Measurements from ENCODE around the gene PAF1. TPM values are rescaled to one million over a fixed set of nuclear protein-coding genes. Genes with fewer than 3 reads are reported as not detected.

Gene PAF1
- total RNA-seq, 4 donors from 2014 or later, result 22.2 to 47.3 (median 37.7) TPM

DNA sequence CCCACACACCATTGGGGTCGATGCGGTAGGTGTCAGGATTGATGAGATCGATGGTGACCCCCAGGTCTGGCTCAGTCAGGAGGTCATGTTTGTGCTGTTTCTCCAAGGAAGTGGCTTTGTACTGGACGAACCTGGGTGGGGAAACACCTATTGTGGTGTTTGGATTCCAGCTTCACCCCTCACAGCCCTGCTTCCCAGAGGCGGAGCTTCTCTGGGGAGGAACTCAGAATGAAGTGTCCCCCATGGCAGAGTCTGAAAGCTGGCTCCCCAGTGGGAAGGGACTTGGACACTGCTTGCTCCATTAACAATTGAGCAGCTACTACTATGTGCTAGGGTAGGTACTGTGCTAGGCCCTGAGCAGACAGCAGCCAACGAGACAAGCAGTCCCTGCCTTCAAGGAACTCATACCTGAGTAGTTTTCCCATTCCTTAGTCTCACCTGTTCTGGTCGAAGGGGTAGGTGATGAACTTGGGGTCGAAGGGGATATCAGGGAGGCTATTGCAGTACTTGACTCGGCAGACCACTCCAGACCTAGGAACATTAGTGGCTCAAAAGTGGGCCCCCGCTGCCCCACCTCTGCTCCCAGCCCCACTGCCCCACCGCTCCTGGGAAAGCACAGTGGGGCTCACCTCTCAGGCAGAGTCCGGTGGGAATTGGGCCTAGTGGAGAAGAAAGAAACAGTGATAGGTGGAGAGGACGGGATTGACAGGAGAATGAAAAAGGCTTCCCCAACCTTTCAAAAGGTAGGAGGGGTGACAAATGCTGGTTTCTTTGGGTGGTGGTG lies 1.1 kb downstream of the PAF1 start:
- Histone ChIP-seq H3K4me3 (peak overlapping the region; percentile 56 to 88 (median 77)), H3K27ac (peak overlapping the region; percentile 85 to 100 (median 94)), H3K36me3 (peaks cover 0 to 62% (median 0%) of the 10 kb centered on the region in 3 donors), H3K9me3 (no peaks in the 10 kb centered on the region), H3K4me1 (peaks cover 0 to 20% (median 8%) of the 10 kb centered on the region in 4 donors), H3K27me3 (no peaks in the 10 kb centered on the region)
- DNase-seq, result no peak
- TF ChIP-seq, protein P1, sequence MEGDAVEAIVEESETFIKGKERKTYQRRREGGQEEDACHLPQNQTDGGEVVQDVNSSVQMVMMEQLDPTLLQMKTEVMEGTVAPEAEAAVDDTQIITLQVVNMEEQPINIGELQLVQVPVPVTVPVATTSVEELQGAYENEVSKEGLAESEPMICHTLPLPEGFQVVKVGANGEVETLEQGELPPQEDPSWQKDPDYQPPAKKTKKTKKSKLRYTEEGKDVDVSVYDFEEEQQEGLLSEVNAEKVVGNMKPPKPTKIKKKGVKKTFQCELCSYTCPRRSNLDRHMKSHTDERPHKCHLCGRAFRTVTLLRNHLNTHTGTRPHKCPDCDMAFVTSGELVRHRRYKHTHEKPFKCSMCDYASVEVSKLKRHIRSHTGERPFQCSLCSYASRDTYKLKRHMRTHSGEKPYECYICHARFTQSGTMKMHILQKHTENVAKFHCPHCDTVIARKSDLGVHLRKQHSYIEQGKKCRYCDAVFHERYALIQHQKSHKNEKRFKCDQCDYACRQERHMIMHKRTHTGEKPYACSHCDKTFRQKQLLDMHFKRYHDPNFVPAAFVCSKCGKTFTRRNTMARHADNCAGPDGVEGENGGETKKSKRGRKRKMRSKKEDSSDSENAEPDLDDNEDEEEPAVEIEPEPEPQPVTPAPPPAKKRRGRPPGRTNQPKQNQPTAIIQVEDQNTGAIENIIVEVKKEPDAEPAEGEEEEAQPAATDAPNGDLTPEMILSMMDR (IDR thresholded peaks at IDR 0.05), result no peak
- TF ChIP-seq POLR2A (IDR thresholded peaks at IDR 0.05), result no peak

DNA sequence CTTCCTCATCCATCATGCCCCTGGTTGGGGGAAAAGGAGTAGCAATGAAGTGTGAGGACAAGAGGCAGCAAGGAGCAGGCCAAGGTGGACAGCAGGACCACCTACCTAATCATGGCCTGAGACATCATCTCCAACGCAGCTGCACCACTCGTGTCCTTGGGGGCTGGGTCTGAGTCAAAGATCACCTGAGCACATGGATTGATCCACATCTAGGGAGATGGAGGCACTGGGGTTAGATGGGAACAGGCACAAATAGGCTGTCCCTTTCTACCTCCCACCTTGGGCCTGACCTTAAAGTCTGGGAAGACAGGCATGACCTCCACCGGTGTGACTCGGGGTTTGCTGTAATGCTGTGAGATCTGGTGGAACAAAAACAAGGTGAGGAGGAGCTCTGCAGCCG lies 2.2 kb downstream of the PAF1 start:
- Histone ChIP-seq H3K36me3 (peaks cover 0 to 61% (median 0%) of the 10 kb centered on the region in 3 donors), H3K4me3 (no peak overlapping the region), H3K27ac (no peak overlapping the region), H3K4me1 (peaks cover 0 to 20% (median 8%) of the 10 kb centered on the region in 4 donors), H3K27me3 (no peaks in the 10 kb centered on the region), H3K9me3 (no peaks in the 10 kb centered on the region)
- DNase-seq, result no peak
- TF ChIP-seq, protein P1 (IDR thresholded peaks at IDR 0.05), result no peak
- TF ChIP-seq POLR2A (IDR thresholded peaks at IDR 0.05), result no peak

DNA sequence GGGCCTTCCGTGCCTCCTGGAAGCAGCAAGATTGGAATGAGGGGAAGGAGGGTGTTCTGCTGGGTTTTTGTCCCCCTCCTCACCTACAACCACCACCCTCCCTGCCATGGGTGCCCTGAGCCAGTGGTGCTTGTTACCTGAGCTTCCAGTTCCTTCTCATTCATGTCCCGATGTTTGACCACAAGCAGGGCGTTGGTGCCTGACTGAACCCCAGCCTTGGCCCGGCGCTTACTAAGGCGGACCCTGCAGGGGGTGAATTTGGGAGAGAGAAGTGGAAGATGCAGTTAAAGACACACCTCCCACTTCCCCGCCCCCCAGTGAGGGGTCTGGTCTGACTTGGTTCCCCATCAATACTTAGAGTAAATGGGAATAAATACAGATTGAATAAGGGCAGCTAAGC lies 4.3 kb downstream of the PAF1 start:
- Histone ChIP-seq H3K4me1 (peaks cover 0 to 9% (median 4%) of the 10 kb centered on the region in 4 donors), H3K4me3 (no peak overlapping the region), H3K27ac (no peak overlapping the region), H3K9me3 (no peaks in the 10 kb centered on the region), H3K36me3 (peaks cover 0 to 68% (median 0%) of the 10 kb centered on the region in 3 donors), H3K27me3 (no peaks in the 10 kb centered on the region)
- DNase-seq, result no peak
- no peak for TF ChIP-seq POLR2A (IDR thresholded peaks at IDR 0.05)
- TF ChIP-seq, protein P1 (IDR thresholded peaks at IDR 0.05), result no peak

DNA sequence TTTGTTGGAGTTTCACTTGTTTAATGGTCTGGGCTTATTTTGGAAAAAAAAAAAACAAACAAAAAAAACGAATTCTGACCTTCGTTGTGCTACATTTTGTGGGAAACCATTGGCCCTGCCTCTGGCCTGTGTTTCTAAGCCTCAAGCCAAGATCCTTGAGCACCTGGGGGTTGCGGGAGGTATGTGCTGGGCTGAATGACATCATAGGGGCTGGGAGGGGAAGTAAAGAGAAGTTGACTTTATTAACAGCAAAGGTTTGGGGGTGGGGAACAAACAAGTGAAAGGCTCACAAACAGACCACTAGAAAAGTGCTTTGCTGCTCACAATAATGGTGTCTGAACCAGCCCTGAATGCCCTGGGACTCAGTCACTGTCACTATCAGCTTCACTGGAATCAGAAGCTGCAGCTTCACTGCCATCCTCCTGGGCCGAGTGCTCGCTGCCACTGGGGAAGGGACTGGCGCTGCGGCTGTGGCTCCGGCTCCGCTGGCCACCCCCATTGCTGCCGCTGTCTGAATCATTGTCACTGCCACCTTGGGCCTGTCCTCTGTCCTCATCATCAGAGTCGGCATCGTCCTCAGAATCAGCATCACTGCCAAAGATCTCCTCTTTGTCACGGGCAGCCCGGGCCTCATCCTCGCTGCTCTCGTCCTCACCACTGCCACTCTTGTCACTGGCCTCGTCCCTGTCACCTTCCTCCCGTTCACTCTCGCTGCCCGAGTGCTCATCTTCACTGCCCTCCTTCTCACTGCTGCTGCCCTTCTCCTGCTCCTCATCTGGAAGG lies 5.1 kb downstream of the PAF1 start:
- peaks cover 0 to 75% (median 0%) of the 10 kb centered on the region in 3 donors for H3K36me3 ChIP-seq

DNA sequence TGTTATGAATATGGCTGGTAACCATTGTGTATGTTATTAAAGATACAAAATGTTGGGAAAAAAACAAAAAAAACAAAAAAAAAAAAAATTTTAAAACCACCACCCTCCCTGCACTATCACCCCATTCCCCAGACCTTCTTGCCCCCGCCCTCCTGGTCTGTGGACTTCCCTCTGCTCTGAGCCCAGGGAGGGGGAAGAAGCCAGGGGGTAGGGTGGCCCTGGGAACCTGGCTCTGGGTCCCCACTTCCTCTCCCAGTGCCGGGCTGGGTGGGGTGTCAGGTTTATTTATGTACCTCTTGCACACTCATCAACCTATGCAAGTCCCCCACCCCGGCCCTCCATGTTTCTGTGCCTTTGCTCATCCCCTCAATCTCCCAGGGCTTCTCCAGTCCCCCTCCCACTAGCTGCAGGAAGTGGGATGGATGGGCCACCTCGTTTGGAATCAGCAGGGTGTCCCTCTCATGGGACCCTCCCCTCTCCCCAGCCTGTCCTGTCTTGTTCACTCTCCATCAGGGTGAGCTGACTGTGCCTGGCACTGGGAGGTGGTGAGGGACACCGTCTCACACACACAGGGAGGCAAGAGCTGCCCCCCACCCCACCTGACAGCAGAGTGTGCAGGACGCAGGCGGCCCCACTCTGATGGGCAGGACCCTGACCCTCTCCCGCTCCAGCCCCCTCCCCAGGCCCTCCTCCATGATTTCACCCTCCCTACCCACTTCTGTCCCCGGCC lies 5.9 kb downstream of the PAF1 start:
- Histone ChIP-seq H3K36me3 (peaks cover 0 to 83% (median 0%) of the 10 kb centered on the region in 3 donors), H3K27me3 (no peaks in the 10 kb centered on the region), H3K4me3 (no peak overlapping the region), H3K27ac (no peak overlapping the region), H3K9me3 (no peaks in the 10 kb centered on the region), H3K4me1 (peaks cover 0 to 5% (median 2%) of the 10 kb centered on the region in 4 donors)
- TF ChIP-seq POLR2A (IDR thresholded peaks at IDR 0.05), result no peak
- TF ChIP-seq, protein P1 (IDR thresholded peaks at IDR 0.05), result no peak
- no peak for DNase-seq

More for the DNA sequence above, 5.1 kb downstream of the PAF1 start:
- Histone ChIP-seq H3K9me3 (no peaks in the 10 kb centered on the region), H3K4me3 (no peak overlapping the region), H3K4me1 (peaks cover 0 to 9% (median 4%) of the 10 kb centered on the region in 4 donors), H3K27me3 (no peaks in the 10 kb centered on the region), H3K27ac (no peak overlapping the region)
- no peak for DNase-seq
- TF ChIP-seq, protein P1 (IDR thresholded peaks at IDR 0.05), result no peak
- TF ChIP-seq POLR2A (IDR thresholded peaks at IDR 0.05), result no peak

All from Peyer's patch (tissue), 4 donors.